Right lung (tissue), 5 donors: ENCODE measurements around the gene UBL7. TPM values are rescaled to one million over a fixed set of nuclear protein-coding genes. Genes with fewer than 3 reads are reported as not detected.

Source experiments
- DNase-seq, 2 donors: peaks; one replicate each; pipeline ENCODE4 v3.0.0-alpha.2; 2013
- polyA plus RNA-seq, 5 donors: library from polyadenylated mRNA; unstranded; fragments of 120-200 nt; gene quantifications; one replicate each; pipeline versions ENCODE4 v1.2.1 to v1.2.3, GENCODE V29; 2013; ENCODE audit warnings: inconsistent platforms in 1 of 5, low replicate concordance in 1 of 5; ENCODE audit not compliant: insufficient read length in 5 of 5, insufficient read depth in 1 of 5

Gene UBL7
- polyA plus RNA-seq, 5 donors, result 49.0 to 62.6 (median 59.3) TPM

GRCh38 chr15:74426404-74427281 lies 34.3 kb downstream of the UBL7 start:
- DNase-seq, result no peak

- DNase-seq, result no peak
Observed at GRCh38 chr15:74425630-74426029, 35.3 kb downstream of the UBL7 start.

- no peak for DNase-seq
Observed at GRCh38 chr15:74424901-74425528, 35.9 kb downstream of the UBL7 start.

GRCh38 chr15:74423431-74424257 lies 37.3 kb downstream of the UBL7 start:
- no peak for DNase-seq

- DNase-seq, result no peak
Observed at GRCh38 chr15:74422652-74423430, 38.1 kb downstream of the UBL7 start.

GRCh38 chr15:74422265-74422651 lies 38.7 kb downstream of the UBL7 start:
- DNase-seq, result no peak

- no peak for DNase-seq
Observed at GRCh38 chr15:74421302-74422245, 39.4 kb downstream of the UBL7 start.

- DNase-seq, result no peak
Observed at GRCh38 chr15:74420193-74420905, 40.6 kb downstream of the UBL7 start.

GRCh38 chr15:74419432-74419831 lies 41.5 kb downstream of the UBL7 start:
- DNase-seq, result no peak

GRCh38 chr15:74418575-74419338 lies 42.2 kb downstream of the UBL7 start:
- DNase-seq, result no peak

GRCh38 chr15:74417670-74418069 lies 43.3 kb downstream of the UBL7 start:
- no peak for DNase-seq

GRCh38 chr15:74417225-74417624 lies 43.7 kb downstream of the UBL7 start:
- DNase-seq, result no peak

- no peak for DNase-seq
Observed at GRCh38 chr15:74415966-74416916, 44.7 kb downstream of the UBL7 start.

GRCh38 chr15:74414603-74415338 lies 46.2 kb downstream of the UBL7 start:
- no peak for DNase-seq

- DNase-seq, result no peak
Observed at GRCh38 chr15:74414081-74414580, 46.8 kb downstream of the UBL7 start.

GRCh38 chr15:74413350-74414080 lies 47.4 kb downstream of the UBL7 start:
- DNase-seq, result no peak
